GM12873 (cell line): Measurements from ENCODE around the gene CHST6.

Experiments used
- TF ChIP-seq, protein P1 (sequence below): IDR thresholded peaks from 2 replicates; pipeline ENCODE4 v1.5.1; 2012; ENCODE audit warnings: low read depth, mild to moderate bottlenecking, moderate library complexity, low read length, control low read depth; ENCODE audit not compliant: insufficient read depth; ENCODE audit errors: missing control alignments

CHST6 gene

DNA sequence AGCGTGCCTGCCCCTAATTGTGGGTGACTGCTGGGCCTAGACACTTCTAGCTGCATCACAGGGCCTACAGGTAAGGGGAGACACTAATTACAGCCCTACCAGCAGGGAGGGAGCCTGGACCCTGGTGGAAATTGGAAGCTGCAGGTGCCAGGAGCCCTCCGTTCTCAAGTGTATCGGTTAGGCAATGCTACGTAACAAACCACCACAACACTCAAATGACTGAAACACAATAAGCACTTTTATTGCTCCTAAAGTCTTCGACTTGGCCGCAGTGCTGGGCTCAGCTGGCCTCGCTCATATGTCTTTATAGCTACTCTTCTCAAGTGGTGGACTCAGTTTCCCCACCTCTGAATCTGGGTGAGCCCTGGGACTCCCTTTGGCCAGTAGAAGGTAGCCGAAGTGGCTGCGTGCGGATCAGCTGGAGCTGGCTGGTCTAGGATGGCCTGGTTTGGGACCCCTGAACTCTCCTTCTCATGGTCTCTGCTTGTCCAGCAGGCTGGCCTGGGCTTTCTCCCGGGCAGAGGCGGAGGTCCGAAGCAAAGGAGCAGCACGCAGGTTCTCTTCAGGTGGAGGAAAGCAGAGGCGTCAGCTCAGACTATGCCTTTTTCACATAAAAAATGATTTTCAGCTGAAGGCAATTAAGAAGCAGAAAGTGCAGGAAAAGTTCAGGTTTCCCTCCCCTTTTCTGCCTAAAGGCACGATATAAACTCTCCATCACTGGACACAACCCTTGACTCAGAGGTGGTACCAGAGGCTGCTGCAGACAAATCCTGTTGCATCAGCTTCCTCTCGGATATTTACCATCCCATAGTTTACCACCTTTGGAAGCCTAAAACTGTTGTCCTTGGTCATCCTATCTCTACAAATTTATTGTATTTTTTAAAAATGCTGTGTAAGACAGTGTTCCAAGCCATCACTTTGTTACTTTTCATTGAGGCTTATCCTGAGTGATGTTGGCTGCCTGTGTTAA is 22.0 kb downstream of the CHST6 start:
- TF ChIP-seq, protein P1, sequence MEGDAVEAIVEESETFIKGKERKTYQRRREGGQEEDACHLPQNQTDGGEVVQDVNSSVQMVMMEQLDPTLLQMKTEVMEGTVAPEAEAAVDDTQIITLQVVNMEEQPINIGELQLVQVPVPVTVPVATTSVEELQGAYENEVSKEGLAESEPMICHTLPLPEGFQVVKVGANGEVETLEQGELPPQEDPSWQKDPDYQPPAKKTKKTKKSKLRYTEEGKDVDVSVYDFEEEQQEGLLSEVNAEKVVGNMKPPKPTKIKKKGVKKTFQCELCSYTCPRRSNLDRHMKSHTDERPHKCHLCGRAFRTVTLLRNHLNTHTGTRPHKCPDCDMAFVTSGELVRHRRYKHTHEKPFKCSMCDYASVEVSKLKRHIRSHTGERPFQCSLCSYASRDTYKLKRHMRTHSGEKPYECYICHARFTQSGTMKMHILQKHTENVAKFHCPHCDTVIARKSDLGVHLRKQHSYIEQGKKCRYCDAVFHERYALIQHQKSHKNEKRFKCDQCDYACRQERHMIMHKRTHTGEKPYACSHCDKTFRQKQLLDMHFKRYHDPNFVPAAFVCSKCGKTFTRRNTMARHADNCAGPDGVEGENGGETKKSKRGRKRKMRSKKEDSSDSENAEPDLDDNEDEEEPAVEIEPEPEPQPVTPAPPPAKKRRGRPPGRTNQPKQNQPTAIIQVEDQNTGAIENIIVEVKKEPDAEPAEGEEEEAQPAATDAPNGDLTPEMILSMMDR, result no peak

- TF ChIP-seq, protein P1, result peak; percentile 85
Measured at GRCh38 chr16:75471723-75472633, 23.3 kb downstream of the CHST6 start.

DNA sequence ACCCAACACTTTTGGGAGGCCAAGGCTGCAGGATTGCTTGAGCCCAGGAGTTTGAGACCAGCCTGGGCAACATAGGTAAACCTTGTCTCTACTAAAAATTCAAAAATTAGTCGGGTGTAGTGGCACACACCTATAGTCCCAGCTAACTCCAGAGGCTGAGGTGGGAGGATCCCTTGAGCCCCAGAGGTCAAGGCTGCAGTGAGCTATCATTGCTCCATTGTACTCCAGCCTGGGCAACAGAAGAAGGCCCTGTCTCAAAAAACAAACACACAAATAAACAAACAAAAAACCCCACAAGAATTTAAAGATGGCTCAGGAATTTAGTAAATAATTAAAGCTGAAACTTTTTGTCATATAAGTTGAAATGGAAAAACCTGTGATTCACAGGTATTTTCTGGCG is 28.5 kb downstream of the CHST6 start:
- TF ChIP-seq, protein P1, result no peak

GRCh38 chr16:75464122-75464918 is 30.9 kb downstream of the CHST6 start, which contains the start of gene TMEM170A:
Gene TMEM170A (minus strand): TSS chr16:75464689. CDS start chr16:75464600, 89 bp downstream.
- TF ChIP-seq, protein P1, result peak; percentile 100

- TF ChIP-seq, protein P1, result no peak
Measured at GRCh38 chr16:75462806-75463205, 32.4 kb downstream of the CHST6 start.

DNA sequence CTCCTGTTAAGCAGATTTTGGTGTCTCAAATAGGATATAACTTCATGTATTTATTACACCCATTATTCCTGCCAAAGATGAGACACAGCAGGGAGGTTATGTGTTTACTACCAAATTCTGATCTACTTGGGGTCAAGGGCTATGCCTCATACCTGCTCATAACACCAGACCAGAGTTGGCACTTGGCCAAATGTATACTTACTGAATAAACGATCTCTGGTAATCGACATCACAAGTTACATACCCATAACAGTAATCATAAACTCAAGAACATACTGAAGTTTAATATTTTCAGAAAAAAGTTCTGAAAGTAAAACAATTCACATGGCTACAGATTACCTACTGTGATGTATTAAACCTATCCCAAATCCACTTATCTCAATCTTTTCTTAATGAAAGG is 33.7 kb downstream of the CHST6 start:
- TF ChIP-seq, protein P1, result no peak
